Measurements from ENCODE around the gene CCER1. TPM values are rescaled to one million over a fixed set of nuclear protein-coding genes. Genes with fewer than 3 reads are reported as not detected.

The CCER1 gene
- total and polyA plus RNA-seq, 2 donors (not counting 1 experiment from before 2014, with no cell fraction given) = not detected

GRCh38 chr12:90909069-90909770, 45.8 kb downstream of the CCER1 start:
- Histone ChIP-seq H3K9ac (ENCODE audit: low read length) (no peak overlapping the region), H3K4me1 (ENCODE audit: control insufficient read depth in 2 of 2, insufficient read depth in 2 of 2, low read length in 2 of 2) (no peaks in the 10 kb centered on the region), H4K20me1 (ENCODE audit: control insufficient read depth, insufficient read depth, low read length, poor library complexity, severe bottlenecking) (no peaks in the 10 kb centered on the region), H2AFZ (ENCODE audit: insufficient read depth, low read depth, low read length, poor library complexity, severe bottlenecking) (no peak overlapping the region), H3K36me3 (replicated peaks in 1 of 2; ENCODE audit: control extremely low read depth in 1 of 2, control insufficient read depth in 1 of 2, extremely low read depth in 1 of 2, insufficient read depth in 2 of 2, low read length in 1 of 2) (no peaks in the 10 kb centered on the region), H3K4me3 (ENCODE audit: control extremely low read depth in 1 of 5, extremely low read depth in 1 of 5, insufficient read depth in 1 of 5, low read depth in 2 of 5, low read length in 4 of 5) (no peak overlapping the region), H3K79me2 (ENCODE audit: control insufficient read depth, insufficient read depth, low read length) (no peaks in the 10 kb centered on the region), H3K4me2 (replicated peaks; ENCODE audit: low read depth, low read length, poor library complexity, severe bottlenecking) (no peak overlapping the region), H3K27me3 (replicated peaks in 1 of 4; ENCODE audit: control extremely low read depth in 1 of 4, control insufficient read depth in 3 of 4, insufficient read depth in 4 of 4, low read length in 3 of 4) (no peaks in the 10 kb centered on the region), H3K27ac (ENCODE audit: low read length in 2 of 2) (no peak overlapping the region), H3K9me3 (ENCODE audit: control extremely low read depth in 1 of 3, control insufficient read depth in 2 of 3, insufficient read depth in 1 of 3, low read length in 2 of 3) (peaks cover 0 to 7% (median 0%) of the 10 kb centered on the region in 3 donors)
- POLR2A ChIA-PET = no interaction called here
- H3K4me1 Mint-ChIP-seq = no peaks in the 10 kb centered on the region
- DNase-seq (no peak), ATAC-seq (ENCODE audit: low read depth) (no peak)
- H3K9me3 Mint-ChIP-seq (ENCODE audit: insufficient read depth) = no peaks in the 10 kb centered on the region
- no peak overlapping the region for H3K27ac Mint-ChIP-seq
- intact Hi-C loops (cut with micrococcal nuclease) = no loop called here
- CTCF ChIA-PET = interaction anchor here (1.0 to 1.2 kb wide), 2 partner anchors 10 to 1366 kb away, joined by 3 to 5 read pairs; no protein-coding TSS in a partner anchor
- H3K27me3 Mint-ChIP-seq = peaks cover 8% of the 10 kb centered on the region
- peak; percentile 29 for TF ChIP-seq CTCF (IDR thresholded peaks at IDR 0.05)
- no peak for TF ChIP-seq EZH2 (IDR thresholded peaks at IDR 0.05; ENCODE audit: borderline replicate concordance, insufficient read depth, low read depth, low read length, poor library complexity, severe bottlenecking)
- 79% methylated on average over 4 of the region's 7 CpGs for WGBS (ENCODE audit: insufficient coverage)
- no peak overlapping the region for H3K4me3 Mint-ChIP-seq

- H4K20me1 ChIP-seq (ENCODE audit: control insufficient read depth, insufficient read depth, low read length, poor library complexity, severe bottlenecking) = no peaks in the 10 kb centered on the region
- no peak for ATAC-seq (ENCODE audit: low read depth)
- H3K4me3 Mint-ChIP-seq = no peak overlapping the region
- DNase-seq = no peak
- no peaks in the 10 kb centered on the region for H3K4me1 Mint-ChIP-seq
- intact Hi-C loops (cut with micrococcal nuclease) = no loop called here
- peaks cover 8% of the 10 kb centered on the region for H3K27me3 Mint-ChIP-seq
- no peak overlapping the region for H3K4me2 ChIP-seq (replicated peaks; ENCODE audit: low read depth, low read length, poor library complexity, severe bottlenecking)
- no peaks in the 10 kb centered on the region for H3K27me3 ChIP-seq (replicated peaks in 1 of 4; ENCODE audit: control extremely low read depth in 1 of 4, control insufficient read depth in 3 of 4, insufficient read depth in 4 of 4, low read length in 3 of 4)
- ChIA-PET CTCF (no interaction called here), POLR2A (no interaction called here)
- H3K9me3 ChIP-seq (ENCODE audit: control extremely low read depth in 1 of 3, control insufficient read depth in 2 of 3, insufficient read depth in 1 of 3, low read length in 2 of 3) = peaks cover 0 to under 1% (median 0%) of the 10 kb centered on the region in 3 donors
- no peak overlapping the region for H3K27ac ChIP-seq (ENCODE audit: low read length in 2 of 2)
- H3K9ac ChIP-seq (ENCODE audit: low read length) = no peak overlapping the region
- no peaks in the 10 kb centered on the region for H3K36me3 ChIP-seq (replicated peaks in 1 of 2; ENCODE audit: control extremely low read depth in 1 of 2, control insufficient read depth in 1 of 2, extremely low read depth in 1 of 2, insufficient read depth in 2 of 2, low read length in 1 of 2)
- H3K4me1 ChIP-seq (ENCODE audit: control insufficient read depth in 2 of 2, insufficient read depth in 2 of 2, low read length in 2 of 2) = no peaks in the 10 kb centered on the region
- H3K79me2 ChIP-seq (ENCODE audit: control insufficient read depth, insufficient read depth, low read length) = no peaks in the 10 kb centered on the region
- H3K27ac Mint-ChIP-seq = no peak overlapping the region
- no peak overlapping the region for H3K4me3 ChIP-seq (ENCODE audit: control extremely low read depth in 1 of 5, extremely low read depth in 1 of 5, insufficient read depth in 1 of 5, low read depth in 2 of 5, low read length in 4 of 5)
- no peak overlapping the region for H2AFZ ChIP-seq (ENCODE audit: insufficient read depth, low read depth, low read length, poor library complexity, severe bottlenecking)
- H3K9me3 Mint-ChIP-seq (ENCODE audit: insufficient read depth) = no peaks in the 10 kb centered on the region
- no peak for TF ChIP-seq CTCF (IDR thresholded peaks at IDR 0.05)
- no peak for TF ChIP-seq EZH2 (IDR thresholded peaks at IDR 0.05; ENCODE audit: borderline replicate concordance, insufficient read depth, low read depth, low read length, poor library complexity, severe bottlenecking)
These were observed 46.5 kb downstream of the CCER1 start for GRCh38 chr12:90908465-90908864.

Data from B cell (primary cell).